HFFc6 (cell line): ENCODE measurements around the gene OR5AL1. TPM values are rescaled to one million over a fixed set of nuclear protein-coding genes. Genes with fewer than 3 reads are reported as not detected.
"Not testable (repeated sequence)": the region's sequence is repeated elsewhere in the genome, so short reads cannot be mapped to it uniquely, and the experiment has no call there.

Experiments used
- DNase-seq: peaks from one replicate; pipeline ENCODE4 v3.0.0-alpha.2; 2018
- H3K27ac Mint-ChIP-seq: 2 replicates; pipeline ENCODE4 v1.8.0; 2020; ENCODE audit warnings: mild to moderate bottlenecking, mixed read lengths
- H3K27me3 Mint-ChIP-seq: 2 replicates; pipeline ENCODE4 v1.8.0; 2021; ENCODE audit warnings: mild to moderate bottlenecking, moderate library complexity, mixed read lengths; ENCODE audit not compliant: insufficient read depth
- H3K36me3 Mint-ChIP-seq: 2 replicates; pipeline ENCODE4 v1.8.0; 2021; ENCODE audit warnings: low read depth, mixed read lengths
- H3K4me1 Mint-ChIP-seq: 2 replicates; pipeline ENCODE4 v1.8.0; 2020; ENCODE audit warnings: low read depth, mixed read lengths
- H3K4me3 Mint-ChIP-seq: 2 replicates; pipeline ENCODE4 v1.8.0; 2020; ENCODE audit warnings: mild to moderate bottlenecking, moderate library complexity, mixed read lengths
- H3K9me3 Mint-ChIP-seq: 2 replicates; pipeline ENCODE4 v1.8.0; 2020; ENCODE audit warnings: mild to moderate bottlenecking, mixed read lengths
- long read RNA-seq: library from polyadenylated mRNA; unstranded; transcript quantifications from one replicate; pipeline ENCODE4 v2.0.0, GENCODE V29; 2019
- total RNA-seq, 6 experiments: library from RNA; stranded (reverse); fragmentation: NEBNext Ultra II Directional; extraction: Animal tissue kit (Norgen Biotek cat#: 25700); gene quantifications; 2 replicates in 1 of 6; 3 replicates in 5 of 6; pipeline ENCODE4 v1.2.3, GENCODE V29; 2021
- TF ChIP-seq, protein P1 (sequence below): fragments of 200-600 bp; sonication (generic); IDR thresholded peaks from 2 replicates; pipeline ENCODE4 v1.5.0; 2021; ENCODE audit warnings: antibody characterized with exemption, mild to moderate bottlenecking

OR5AL1 gene
- total RNA-seq, result not detected
- long read RNA-seq, result 0 reads

DNA sequence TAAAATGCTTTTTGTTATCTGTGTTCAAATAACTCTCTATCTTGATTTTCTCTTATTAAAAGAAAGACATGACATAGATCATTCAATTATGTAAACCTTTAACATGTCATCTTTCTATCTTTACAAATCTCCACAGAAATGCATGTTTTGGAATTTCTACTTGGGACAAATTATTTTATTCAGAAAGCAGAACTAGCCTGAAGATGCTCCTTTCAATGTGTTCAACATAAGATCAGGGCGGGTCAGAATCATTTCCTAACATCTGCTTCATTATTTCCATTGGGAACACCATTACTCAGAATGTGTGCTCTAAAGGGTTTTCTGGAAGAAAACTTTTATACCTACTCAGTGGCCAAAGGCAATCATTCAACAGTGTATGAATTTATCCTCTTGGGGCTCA lies at the start of gene OR5AL1:
OR5AL1 (plus strand) TSS at position 301 of the 400 bp plus-strand sequence.
- DNase-seq, result no peak
- TF ChIP-seq, protein P1, sequence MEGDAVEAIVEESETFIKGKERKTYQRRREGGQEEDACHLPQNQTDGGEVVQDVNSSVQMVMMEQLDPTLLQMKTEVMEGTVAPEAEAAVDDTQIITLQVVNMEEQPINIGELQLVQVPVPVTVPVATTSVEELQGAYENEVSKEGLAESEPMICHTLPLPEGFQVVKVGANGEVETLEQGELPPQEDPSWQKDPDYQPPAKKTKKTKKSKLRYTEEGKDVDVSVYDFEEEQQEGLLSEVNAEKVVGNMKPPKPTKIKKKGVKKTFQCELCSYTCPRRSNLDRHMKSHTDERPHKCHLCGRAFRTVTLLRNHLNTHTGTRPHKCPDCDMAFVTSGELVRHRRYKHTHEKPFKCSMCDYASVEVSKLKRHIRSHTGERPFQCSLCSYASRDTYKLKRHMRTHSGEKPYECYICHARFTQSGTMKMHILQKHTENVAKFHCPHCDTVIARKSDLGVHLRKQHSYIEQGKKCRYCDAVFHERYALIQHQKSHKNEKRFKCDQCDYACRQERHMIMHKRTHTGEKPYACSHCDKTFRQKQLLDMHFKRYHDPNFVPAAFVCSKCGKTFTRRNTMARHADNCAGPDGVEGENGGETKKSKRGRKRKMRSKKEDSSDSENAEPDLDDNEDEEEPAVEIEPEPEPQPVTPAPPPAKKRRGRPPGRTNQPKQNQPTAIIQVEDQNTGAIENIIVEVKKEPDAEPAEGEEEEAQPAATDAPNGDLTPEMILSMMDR, result no peak
- no peaks in the 10 kb centered on the region for H3K4me1 Mint-ChIP-seq
- H3K27ac Mint-ChIP-seq, result no peak within 1 kb of the TSS
- peaks cover 34% of the 10 kb centered on the region for H3K9me3 Mint-ChIP-seq
- no peak within 1 kb of the TSS for H3K4me3 Mint-ChIP-seq
- peaks cover under 1% of the 10 kb centered on the region; the same call in 1 of the 2 replicates for H3K27me3 Mint-ChIP-seq
- no peaks in the 10 kb centered on the region for H3K36me3 Mint-ChIP-seq

DNA sequence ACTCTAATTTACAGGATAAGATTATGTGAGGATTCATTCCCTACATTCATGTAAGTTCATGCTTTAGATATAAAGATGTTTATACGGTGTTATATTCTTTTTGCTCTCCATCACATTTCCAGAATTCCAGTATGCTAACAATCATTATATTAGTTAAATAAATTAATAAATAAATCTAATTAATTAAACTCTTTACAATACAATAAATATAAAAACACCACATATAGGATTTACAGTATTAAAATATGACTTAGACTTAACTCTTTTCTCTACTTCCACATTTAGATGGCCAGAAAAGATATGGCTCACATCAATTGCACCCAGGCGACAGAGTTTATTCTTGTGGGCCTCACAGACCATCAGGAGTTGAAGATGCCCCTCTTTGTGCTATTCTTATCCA lies 37.2 kb upstream of the OR5AL1 start, which contains the start of gene OR8U1:
OR8U1 (plus strand) TSS at position 301 of the 400 bp plus-strand sequence; CDS start at position 301, 0 bp downstream.
- no peak within 1 kb of the TSS for H3K27ac Mint-ChIP-seq
- peaks cover 12% of the 10 kb centered on the region for H3K9me3 Mint-ChIP-seq
- DNase-seq, result no peak
- no peak within 1 kb of the TSS for H3K4me3 Mint-ChIP-seq
- no peaks in the 10 kb centered on the region for H3K4me1 Mint-ChIP-seq
- H3K36me3 Mint-ChIP-seq, result no peaks in the 10 kb centered on the region
- no peaks in the 10 kb centered on the region; the same call in 1 of the 2 replicates for H3K27me3 Mint-ChIP-seq
- TF ChIP-seq, protein P1, result no peak

- TF ChIP-seq, protein P1, result no peak
- Mint-ChIP-seq H3K4me1 (no peaks in the 10 kb centered on the region), H3K36me3 (no peaks in the 10 kb centered on the region), H3K4me3 (no peak overlapping the region), H3K27ac (no peak overlapping the region), H3K9me3 (peaks cover 7% of the 10 kb centered on the region), H3K27me3 (no peaks in the 10 kb centered on the region; the same call in 1 of the 2 replicates)
- DNase-seq, result no peak
Measured at GRCh38 chr11:56380120-56380519, 32.4 kb upstream of the OR5AL1 start.

- no peak for DNase-seq
- Mint-ChIP-seq H3K36me3 (no peaks in the 10 kb centered on the region), H3K4me1 (no peaks in the 10 kb centered on the region), H3K4me3 (no peak overlapping the region), H3K9me3 (peaks cover 9% of the 10 kb centered on the region; the same call in 1 of the 2 replicates), H3K27ac (no peak overlapping the region), H3K27me3 (peaks cover 1% of the 10 kb centered on the region; the same call in 1 of the 2 replicates)
- TF ChIP-seq, protein P1, result no peak
Measured at GRCh38 chr11:56394381-56394780, 18.1 kb upstream of the OR5AL1 start.

GRCh38 chr11:56396047-56396446 lies 16.4 kb upstream of the OR5AL1 start:
- TF ChIP-seq, protein P1, result no peak
- H3K4me3 Mint-ChIP-seq, result no peak overlapping the region
- peaks cover 1% of the 10 kb centered on the region; the same call in 1 of the 2 replicates for H3K27me3 Mint-ChIP-seq
- H3K9me3 Mint-ChIP-seq, result peaks cover 11% of the 10 kb centered on the region
- no peak for DNase-seq
- H3K27ac Mint-ChIP-seq, result no peak overlapping the region
- no peaks in the 10 kb centered on the region for H3K4me1 Mint-ChIP-seq
- H3K36me3 Mint-ChIP-seq, result no peaks in the 10 kb centered on the region

GRCh38 chr11:56401858-56402461 lies 10.5 kb upstream of the OR5AL1 start:
- not testable (repeated sequence) for H3K4me3 Mint-ChIP-seq, H3K27me3 Mint-ChIP-seq, H3K27ac Mint-ChIP-seq, H3K4me1 Mint-ChIP-seq, H3K36me3 Mint-ChIP-seq, DNase-seq
- H3K9me3 Mint-ChIP-seq, result peaks cover 20% of the 10 kb centered on the region
